ENCODE data around the gene ACOX1.

The ACOX1 gene

GRCh38 chr17:75931062-75931461 lies 47.9 kb downstream of the ACOX1 start:
- DNase-seq, result no peak

GRCh38 chr17:75927286-75927922 lies 51.6 kb downstream of the ACOX1 start:
- DNase-seq, result no peak

GRCh38 chr17:75926456-75926855 lies 52.5 kb downstream of the ACOX1 start:
- no peak for DNase-seq

GRCh38 chr17:75925912-75926311 lies 53.1 kb downstream of the ACOX1 start:
- DNase-seq, result no peak

- no peak for DNase-seq
Observed at GRCh38 chr17:75925103-75925502, 53.9 kb downstream of the ACOX1 start.

- no peak for DNase-seq
Observed at GRCh38 chr17:75922963-75923874, 55.7 kb downstream of the ACOX1 start.

- no peak for DNase-seq
Observed at GRCh38 chr17:75922173-75922961, 56.6 kb downstream of the ACOX1 start.

- DNase-seq, result no peak
Observed at GRCh38 chr17:75921596-75921995, 57.4 kb downstream of the ACOX1 start.

- no peak for DNase-seq
Observed at GRCh38 chr17:75920045-75920560, 58.9 kb downstream of the ACOX1 start.

GRCh38 chr17:75919611-75920010 lies 59.4 kb downstream of the ACOX1 start:
- DNase-seq, result no peak

- no peak for DNase-seq
Observed at GRCh38 chr17:75917917-75918445, 61.0 kb downstream of the ACOX1 start.

GRCh38 chr17:75917141-75917916 lies 61.6 kb downstream of the ACOX1 start:
- no peak for DNase-seq

- DNase-seq, result no peak
Observed at GRCh38 chr17:75915268-75915667, 63.7 kb downstream of the ACOX1 start.

GRCh38 chr17:75914643-75915267 lies 64.2 kb downstream of the ACOX1 start:
- no peak for DNase-seq

- DNase-seq, result no peak
Observed at GRCh38 chr17:75913537-75914210, 65.3 kb downstream of the ACOX1 start.

GRCh38 chr17:75910699-75911098 lies 68.3 kb downstream of the ACOX1 start:
- no peak for DNase-seq

- no peak for DNase-seq
Observed at GRCh38 chr17:75909812-75910274, 69.1 kb downstream of the ACOX1 start.

GRCh38 chr17:75909051-75909811 lies 69.7 kb downstream of the ACOX1 start:
- DNase-seq, result no peak

- no peak for DNase-seq
Observed at GRCh38 chr17:75908201-75908600, 70.8 kb downstream of the ACOX1 start.

Data from stimulated activated CD4-positive, alpha-beta T cell treated with anti-CD3 and anti-CD28 coated beads, Interleukin-4, amount 100 ng/mL, for 4 hours (primary cell).